ENCODE measurements around the gene ATP6V1C2.
"Not testable (repeated sequence)": the region's sequence is repeated elsewhere in the genome, so short reads cannot be mapped to it uniquely, and the experiment has no call there.

The ATP6V1C2 gene

GRCh38 chr2:10786240-10786982 lies 65.0 kb downstream of the ATP6V1C2 start:
- no peak for DNase-seq (ENCODE audit: low read depth)

GRCh38 chr2:10787176-10787968 lies 65.9 kb downstream of the ATP6V1C2 start:
- no peak for DNase-seq (ENCODE audit: low read depth)

GRCh38 chr2:10788855-10789254 lies 67.4 kb downstream of the ATP6V1C2 start:
- DNase-seq (ENCODE audit: low read depth): no peak

GRCh38 chr2:10790228-10790973 lies 69.0 kb downstream of the ATP6V1C2 start:
- DNase-seq (ENCODE audit: low read depth): no peak

GRCh38 chr2:10792001-10792634 lies 70.7 kb downstream of the ATP6V1C2 start:
- no peak for DNase-seq (ENCODE audit: low read depth)

GRCh38 chr2:10792660-10793400 lies 71.4 kb downstream of the ATP6V1C2 start:
- DNase-seq (ENCODE audit: low read depth): no peak

GRCh38 chr2:10793816-10794215 lies 72.4 kb downstream of the ATP6V1C2 start:
- DNase-seq (ENCODE audit: low read depth): no peak

- DNase-seq (ENCODE audit: low read depth): no peak
These were observed 73.4 kb downstream of the ATP6V1C2 start for GRCh38 chr2:10794876-10795275.

GRCh38 chr2:10795508-10796046 lies 74.1 kb downstream of the ATP6V1C2 start:
- no peak for DNase-seq (ENCODE audit: low read depth)

- no peak for DNase-seq (ENCODE audit: low read depth)
These were observed 75.3 kb downstream of the ATP6V1C2 start for GRCh38 chr2:10796703-10797102.

GRCh38 chr2:10798783-10799182 lies 77.4 kb downstream of the ATP6V1C2 start:
- no peak for DNase-seq (ENCODE audit: low read depth)

- DNase-seq (ENCODE audit: low read depth): no peak
These were observed 78.7 kb downstream of the ATP6V1C2 start for GRCh38 chr2:10800163-10800562.

- no peak for DNase-seq (ENCODE audit: low read depth)
These were observed 81.2 kb downstream of the ATP6V1C2 start for GRCh38 chr2:10802657-10803056.

GRCh38 chr2:10805990-10806389 lies 84.6 kb downstream of the ATP6V1C2 start:
- DNase-seq (ENCODE audit: low read depth): not testable (repeated sequence)

- DNase-seq (ENCODE audit: low read depth): no peak
These were observed 85.1 kb downstream of the ATP6V1C2 start for GRCh38 chr2:10806543-10806942.

GRCh38 chr2:10810202-10811161 lies 89.1 kb downstream of the ATP6V1C2 start:
- DNase-seq (ENCODE audit: low read depth): no peak

GRCh38 chr2:10811517-10811916 lies 90.1 kb downstream of the ATP6V1C2 start:
- no peak for DNase-seq (ENCODE audit: low read depth)

GRCh38 chr2:10812362-10813162 lies 91.1 kb downstream of the ATP6V1C2 start, which contains the start of gene PDIA6:
Gene PDIA6 (minus strand): TSS chr2:10812785. CDS start chr2:10812696, 89 bp downstream.
- peak; percentile 67 for DNase-seq (ENCODE audit: low read depth)

Data from non-pigmented ciliary epithelial cell (primary cell).